GM12872 (cell line): ENCODE data around the gene ASAP3.

Experiments used
- CTCF ChIP-seq: IDR thresholded peaks from 3 replicates; pipeline ENCODE4 v1.5.1; 2011; ENCODE audit warnings: low read depth, mild to moderate bottlenecking, low read length, moderate library complexity; ENCODE audit not compliant: insufficient read depth

Gene ASAP3

GRCh38 chr1:23485002-23485332, 988 bp upstream of the ASAP3 start:
- no peak for TF ChIP-seq CTCF

DNA sequence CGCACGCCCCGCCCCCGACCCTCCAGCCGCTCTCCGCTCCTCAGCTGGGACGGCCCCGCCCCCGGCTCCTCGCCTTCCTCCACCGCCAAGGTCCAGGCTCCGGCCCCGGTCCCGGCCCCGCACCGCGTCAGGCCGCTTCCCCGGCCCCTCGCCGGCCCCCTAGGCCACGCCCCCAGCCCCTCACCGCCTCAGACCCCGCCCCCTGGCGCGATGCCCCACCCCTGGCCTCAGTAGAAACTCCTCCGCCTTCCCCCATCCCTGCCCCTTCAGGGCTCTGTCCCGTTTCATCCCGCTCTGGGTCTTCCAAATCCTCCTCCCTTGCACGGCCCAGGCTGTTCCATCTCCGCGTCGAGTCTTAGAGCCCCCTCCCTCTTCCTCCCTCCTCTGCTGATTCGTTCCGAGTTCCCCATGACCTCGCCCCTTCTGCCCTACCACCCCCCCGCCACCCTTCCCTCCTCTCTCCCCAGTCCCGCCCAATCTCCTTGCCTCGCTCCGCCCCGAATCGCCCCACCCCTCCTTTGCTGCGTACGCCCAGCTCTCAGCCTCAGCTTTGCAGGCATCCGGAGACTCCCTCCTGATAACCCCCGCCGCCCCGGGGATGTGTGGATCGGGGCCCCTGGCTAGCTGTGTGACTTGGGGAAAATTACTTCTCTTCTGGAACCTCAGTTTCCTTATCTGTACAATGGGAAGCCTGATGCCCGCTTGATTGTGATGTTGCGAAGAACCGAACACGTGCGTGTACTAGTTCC, 448 bp upstream of the ASAP3 start:
- no peak for TF ChIP-seq CTCF

DNA sequence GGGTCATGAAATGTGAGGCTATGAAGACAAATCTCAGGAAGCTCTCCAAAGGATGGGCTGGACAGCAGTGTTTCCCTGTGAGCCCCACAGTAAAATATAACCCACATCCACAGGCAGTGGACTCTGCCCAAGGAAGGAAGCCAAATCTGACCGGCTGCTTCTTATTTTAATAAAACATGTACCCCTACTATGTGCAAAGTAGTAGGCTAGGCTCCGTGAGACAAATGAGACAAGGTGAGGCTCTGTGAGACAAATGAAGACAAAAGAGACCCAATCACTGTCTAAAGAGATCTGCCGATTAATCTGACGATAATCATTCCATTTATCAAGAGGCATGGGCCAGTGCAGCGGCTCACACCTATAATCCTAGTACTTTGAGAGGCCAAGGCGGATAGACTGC, 2.1 kb downstream of the ASAP3 start:
- TF ChIP-seq CTCF, result no peak

DNA sequence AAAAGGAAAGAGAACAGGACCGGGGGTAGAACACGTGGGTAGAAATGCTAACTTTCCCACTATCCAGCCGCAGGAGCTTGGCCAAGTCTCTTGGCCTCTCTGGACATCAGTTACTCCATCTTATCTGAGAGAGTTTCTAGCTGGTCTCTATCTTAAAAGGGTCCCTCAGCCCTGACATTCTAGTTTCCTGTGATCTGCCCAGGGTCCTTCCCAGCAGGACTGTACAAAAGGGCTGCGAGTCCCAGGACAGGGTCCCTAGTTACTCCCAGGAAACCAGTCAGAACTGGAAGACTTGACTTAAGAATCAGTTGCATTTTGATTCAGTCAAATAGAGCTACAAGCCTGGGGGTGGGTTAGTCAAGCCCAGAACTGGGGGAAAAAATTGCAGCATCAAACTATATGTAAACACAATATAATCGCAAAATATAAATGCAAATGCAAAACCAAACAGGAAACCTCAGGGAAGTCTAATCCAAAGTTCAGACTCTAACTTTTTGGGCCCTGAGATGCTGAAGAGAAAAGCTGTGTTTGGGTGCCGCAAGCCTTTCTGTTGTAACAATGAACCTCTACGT, 2.9 kb downstream of the ASAP3 start:
- TF ChIP-seq CTCF, result no peak

DNA sequence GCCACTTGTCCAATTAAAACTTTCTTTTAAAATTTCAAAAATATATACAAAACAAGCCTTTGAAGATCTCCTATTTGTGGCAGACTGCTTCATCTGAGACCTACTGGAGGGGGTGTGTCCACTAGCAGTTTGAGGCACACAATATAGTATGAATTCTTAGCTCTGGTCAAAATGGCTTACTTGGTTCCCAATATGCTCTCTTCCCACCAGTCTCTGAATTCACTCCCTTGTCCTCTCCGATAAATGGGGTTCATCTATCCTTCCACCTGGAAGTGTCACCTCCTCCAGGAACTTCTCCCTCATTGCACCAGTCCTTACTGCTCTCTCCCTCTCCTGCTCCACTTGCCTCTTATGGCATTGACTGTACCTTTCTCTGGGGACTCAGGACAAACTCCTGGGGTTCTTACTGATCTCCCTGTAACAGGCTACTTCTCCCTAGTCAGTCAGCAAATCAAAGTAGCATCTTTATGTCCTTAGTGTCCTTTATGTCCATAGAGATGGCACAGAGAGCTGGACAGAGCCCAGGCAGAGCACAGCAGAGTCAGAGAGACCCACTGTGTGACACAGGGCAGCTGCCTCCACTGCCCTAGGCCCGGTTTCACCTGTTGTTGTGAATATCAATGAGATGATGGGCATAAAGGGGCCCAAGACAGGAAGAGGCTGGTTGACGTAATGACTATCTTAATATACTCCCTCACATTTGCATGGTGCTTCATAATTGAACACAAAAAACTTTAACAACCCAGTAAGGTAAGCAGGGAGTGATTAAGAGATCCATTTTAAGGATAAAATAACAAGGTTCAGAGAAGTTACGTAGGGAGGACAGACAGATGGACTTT, 3.6 kb downstream of the ASAP3 start:
- TF ChIP-seq CTCF, result no peak

GRCh38 chr1:23479666-23479941, 4.4 kb downstream of the ASAP3 start:
- no peak for TF ChIP-seq CTCF

GRCh38 chr1:23478896-23479665, 4.9 kb downstream of the ASAP3 start:
- no peak for TF ChIP-seq CTCF
